Mesendoderm (in vitro differentiated cells): ENCODE results near the gene AFF3.

ENCODE experiments used
- DNase-seq: peaks from one replicate; pipeline ENCODE4 v3.0.0; 2013
- H2AK5ac ChIP-seq: 2 replicates; pipeline ENCODE4 v1.6.1; 2013; ENCODE audit warnings: low read length, inconsistent platforms
- H2BK120ac ChIP-seq: 2 replicates; pipeline ENCODE4 v1.6.1; 2013; ENCODE audit warnings: low read depth, mild to moderate bottlenecking, low read length, moderate library complexity, mixed read lengths
- H2BK15ac ChIP-seq: replicated peaks from 2 replicates; pipeline ENCODE4 v1.6.1; 2013; ENCODE audit warnings: low read depth, mild to moderate bottlenecking, moderate library complexity
- H2BK5ac ChIP-seq: 2 replicates; pipeline ENCODE4 v1.6.1; 2013; ENCODE audit warnings: low read length, inconsistent platforms
- H3K18ac ChIP-seq: 2 replicates; pipeline ENCODE4 v1.6.1; 2013; ENCODE audit warnings: mild to moderate bottlenecking, low read length, mixed read lengths
- H3K23ac ChIP-seq: one replicate; pipeline ENCODE4 v1.6.1; 2013; ENCODE audit warnings: low read length
- H3K27ac ChIP-seq: 2 replicates; pipeline ENCODE4 v1.5.1; 2013; ENCODE audit warnings: low read depth, mild to moderate bottlenecking, inconsistent platforms, low read length, moderate library complexity
- H3K27me3 ChIP-seq: 2 replicates; pipeline ENCODE4 v1.6.1; 2013; ENCODE audit warnings: low read length, control low read depth, mild to moderate bottlenecking, inconsistent platforms; ENCODE audit not compliant: insufficient read depth, poor library complexity
- H3K36me3 ChIP-seq: 2 replicates; pipeline ENCODE4 v1.6.1; 2013; ENCODE audit warnings: low read length, inconsistent platforms; ENCODE audit not compliant: control insufficient read depth, insufficient read depth
- H3K4ac ChIP-seq: one replicate; pipeline ENCODE4 v1.6.1; 2013; ENCODE audit warnings: low read depth, mild to moderate bottlenecking, low read length, moderate library complexity
- H3K4me1 ChIP-seq: 2 replicates; pipeline ENCODE4 v1.6.1; 2013; ENCODE audit warnings: low read depth, low read length, inconsistent platforms; ENCODE audit not compliant: control insufficient read depth
- H3K4me2 ChIP-seq: 2 replicates; pipeline ENCODE4 v1.6.1; 2013; ENCODE audit warnings: low read length
- H3K4me3 ChIP-seq: 2 replicates; pipeline ENCODE4 v1.5.1; 2013; ENCODE audit warnings: mild to moderate bottlenecking, low read length
- H3K56ac ChIP-seq: one replicate; pipeline ENCODE4 v1.6.1; 2013; ENCODE audit warnings: low read length
- H3K79me1 ChIP-seq: 2 replicates; pipeline ENCODE4 v1.6.1; 2013; ENCODE audit warnings: low read length, inconsistent platforms
- H3K79me2 ChIP-seq: 2 replicates; pipeline ENCODE4 v1.6.1; 2013; ENCODE audit warnings: mild to moderate bottlenecking, low read length; ENCODE audit not compliant: control insufficient read depth, insufficient read depth
- H3K9ac ChIP-seq: 2 replicates; pipeline ENCODE4 v1.6.1; 2013; ENCODE audit warnings: low read length, inconsistent platforms
- H4K5ac ChIP-seq: one replicate; pipeline ENCODE4 v1.6.1; 2013; ENCODE audit warnings: low read length
- H4K8ac ChIP-seq: one replicate; pipeline ENCODE4 v1.6.1; 2013; ENCODE audit warnings: low read depth, mild to moderate bottlenecking, control low read depth, low read length, moderate library complexity
- WGBS: extraction: QIAGEN DNeasy Blood & Tissue Kit; methylation state at CpG from one replicate; pipeline ENCODE4 v1.1.7; 2013; ENCODE audit warnings: low lambda C conversion rate, missing lambda C conversion rate; ENCODE audit not compliant: insufficient coverage; ENCODE audit errors: extremely low coverage; 5-methylcytosine and 5-hydroxymethylcytosine counted together

Gene AFF3

GRCh38 chr2:99863236-99863902 lies 279.0 kb downstream of the AFF3 start:
- Histone ChIP-seq H3K79me2 (no peaks in the 10 kb centered on the region), H3K4me2 (no peak overlapping the region), H3K56ac (no peak overlapping the region), H3K18ac (no peak overlapping the region), H3K27me3 (no peaks in the 10 kb centered on the region), H3K4me3 (no peak overlapping the region), H4K8ac (no peak overlapping the region), H2BK5ac (no peak overlapping the region), H3K4ac (no peak overlapping the region), H2AK5ac (no peak overlapping the region), H3K79me1 (no peaks in the 10 kb centered on the region), H4K5ac (no peak overlapping the region), H2BK120ac (no peak overlapping the region), H3K9ac (no peak overlapping the region), H3K4me1 (peaks cover 4% of the 10 kb centered on the region), H3K27ac (no peak overlapping the region), H2BK15ac (no peak overlapping the region), H3K23ac (no peak overlapping the region), H3K36me3 (no peaks in the 10 kb centered on the region)
- WGBS = no CpG with 5 or more reads among the region's 4 CpGs
- no peak for DNase-seq

- no peak overlapping the region for H3K18ac ChIP-seq
- no peak overlapping the region for H2BK15ac ChIP-seq
- peaks cover 4% of the 10 kb centered on the region for H3K4me1 ChIP-seq
- H3K27ac ChIP-seq = no peak overlapping the region
- no CpG with 5 or more reads among the region's 3 CpGs for WGBS
- no peaks in the 10 kb centered on the region for H3K79me2 ChIP-seq
- no peak overlapping the region for H2BK120ac ChIP-seq
- H3K36me3 ChIP-seq = no peaks in the 10 kb centered on the region
- H3K27me3 ChIP-seq = no peaks in the 10 kb centered on the region
- no peak overlapping the region for H3K56ac ChIP-seq
- no peak overlapping the region for H3K4me3 ChIP-seq
- H3K23ac ChIP-seq = no peak overlapping the region
- no peak overlapping the region for H3K4ac ChIP-seq
- no peak overlapping the region for H4K5ac ChIP-seq
- H4K8ac ChIP-seq = no peak overlapping the region
- no peaks in the 10 kb centered on the region for H3K79me1 ChIP-seq
- H3K4me2 ChIP-seq = no peak overlapping the region
- H2AK5ac ChIP-seq = no peak overlapping the region
- no peak overlapping the region for H2BK5ac ChIP-seq
- no peak overlapping the region for H3K9ac ChIP-seq
- DNase-seq = no peak
Measured at GRCh38 chr2:99862566-99862965, 279.8 kb downstream of the AFF3 start.

GRCh38 chr2:99861376-99861760 lies 281.0 kb downstream of the AFF3 start:
- WGBS = no CpG with 5 or more reads among the region's 2 CpGs
- Histone ChIP-seq H3K9ac (no peak overlapping the region), H2BK15ac (no peak overlapping the region), H2BK120ac (no peak overlapping the region), H3K4me2 (no peak overlapping the region), H3K4me3 (no peak overlapping the region), H3K18ac (no peak overlapping the region), H2BK5ac (no peak overlapping the region), H3K79me2 (no peaks in the 10 kb centered on the region), H3K4ac (no peak overlapping the region), H2AK5ac (no peak overlapping the region), H4K8ac (no peak overlapping the region), H3K27me3 (no peaks in the 10 kb centered on the region), H3K27ac (no peak overlapping the region), H3K56ac (no peak overlapping the region), H3K4me1 (peaks cover 4% of the 10 kb centered on the region), H3K23ac (no peak overlapping the region), H4K5ac (no peak overlapping the region), H3K36me3 (no peaks in the 10 kb centered on the region), H3K79me1 (no peaks in the 10 kb centered on the region)
- no peak for DNase-seq

GRCh38 chr2:99860720-99861375 lies 281.5 kb downstream of the AFF3 start:
- H3K4ac ChIP-seq = no peak overlapping the region
- no peak overlapping the region for H3K23ac ChIP-seq
- H2BK15ac ChIP-seq = no peak overlapping the region
- peaks cover 4% of the 10 kb centered on the region for H3K4me1 ChIP-seq
- no peak overlapping the region for H3K9ac ChIP-seq
- H3K79me1 ChIP-seq = no peaks in the 10 kb centered on the region
- no CpG with 5 or more reads among the region's 4 CpGs for WGBS
- DNase-seq = no peak
- no peak overlapping the region for H2AK5ac ChIP-seq
- H3K36me3 ChIP-seq = no peaks in the 10 kb centered on the region
- H3K4me2 ChIP-seq = no peak overlapping the region
- no peak overlapping the region for H3K56ac ChIP-seq
- no peak overlapping the region for H2BK5ac ChIP-seq
- H4K8ac ChIP-seq = no peak overlapping the region
- H3K18ac ChIP-seq = no peak overlapping the region
- no peak overlapping the region for H3K4me3 ChIP-seq
- no peak overlapping the region for H3K27ac ChIP-seq
- no peaks in the 10 kb centered on the region for H3K27me3 ChIP-seq
- H4K5ac ChIP-seq = no peak overlapping the region
- no peaks in the 10 kb centered on the region for H3K79me2 ChIP-seq
- H2BK120ac ChIP-seq = no peak overlapping the region

GRCh38 chr2:99858951-99859596 lies 283.3 kb downstream of the AFF3 start:
- Histone ChIP-seq H3K56ac (no peak overlapping the region), H2AK5ac (no peak overlapping the region), H3K18ac (no peak overlapping the region), H3K79me2 (no peaks in the 10 kb centered on the region), H4K5ac (no peak overlapping the region), H2BK5ac (no peak overlapping the region), H3K27ac (no peak overlapping the region), H3K4me2 (no peak overlapping the region), H2BK120ac (no peak overlapping the region), H3K79me1 (no peaks in the 10 kb centered on the region), H4K8ac (no peak overlapping the region), H3K4me3 (no peak overlapping the region), H3K23ac (no peak overlapping the region), H3K9ac (no peak overlapping the region), H2BK15ac (no peak overlapping the region), H3K36me3 (no peaks in the 10 kb centered on the region), H3K4me1 (peaks cover 4% of the 10 kb centered on the region), H3K27me3 (no peaks in the 10 kb centered on the region), H3K4ac (no peak overlapping the region)
- no peak for DNase-seq
- WGBS = no CpG with 5 or more reads among the region's 6 CpGs
